HG03432 (cell line): ENCODE data around the gene KRTAP10-7.
"Not testable (repeated sequence)": the region's sequence is repeated elsewhere in the genome, so short reads cannot be mapped to it uniquely, and the experiment has no call there.

ENCODE experiments used
- ATAC-seq: cut with Tn5 transposase; IDR thresholded peaks from one replicate; pipeline ENCODE4 v1.9.1; 2021; ENCODE audit warnings: mild to moderate bottlenecking, moderate library complexity; ENCODE audit not compliant: unreplicated experiment

The KRTAP10-7 gene

GRCh38 chr21:44609193-44609592 lies 8.8 kb downstream of the KRTAP10-7 start:
- ATAC-seq = no peak

- ATAC-seq = not testable (repeated sequence)
These were observed 9.9 kb downstream of the KRTAP10-7 start for GRCh38 chr21:44610157-44610843.

GRCh38 chr21:44611551-44611950 lies 11.2 kb downstream of the KRTAP10-7 start:
- no peak for ATAC-seq

- ATAC-seq = no peak
These were observed 11.7 kb downstream of the KRTAP10-7 start, which contains the start of gene KRTAP10-8 for GRCh38 chr21:44612029-44612486. Gene KRTAP10-8 (plus strand): TSS chr21:44612079. CDS start chr21:44612101, 22 bp downstream.

- ATAC-seq = no peak
These were observed 12.4 kb downstream of the KRTAP10-7 start for GRCh38 chr21:44612669-44613229.

GRCh38 chr21:44613386-44614155 lies 13.2 kb downstream of the KRTAP10-7 start:
- ATAC-seq = no peak

- ATAC-seq = no peak
These were observed 13.8 kb downstream of the KRTAP10-7 start for GRCh38 chr21:44614161-44614631.

- no peak for ATAC-seq
These were observed 14.6 kb downstream of the KRTAP10-7 start for GRCh38 chr21:44614961-44615391.

GRCh38 chr21:44615466-44615865 lies 15.1 kb downstream of the KRTAP10-7 start:
- ATAC-seq = no peak

GRCh38 chr21:44615911-44616590 lies 15.7 kb downstream of the KRTAP10-7 start:
- ATAC-seq = no peak

- no peak for ATAC-seq
These were observed 16.2 kb downstream of the KRTAP10-7 start for GRCh38 chr21:44616591-44616926.

- no peak for ATAC-seq
These were observed 16.7 kb downstream of the KRTAP10-7 start for GRCh38 chr21:44617071-44617501.

GRCh38 chr21:44618504-44618903 lies 18.1 kb downstream of the KRTAP10-7 start:
- ATAC-seq = no peak

- no peak for ATAC-seq
These were observed 18.5 kb downstream of the KRTAP10-7 start for GRCh38 chr21:44618909-44619308.

GRCh38 chr21:44619886-44620285 lies 19.5 kb downstream of the KRTAP10-7 start:
- ATAC-seq = no peak

- ATAC-seq = no peak
These were observed 23.2 kb downstream of the KRTAP10-7 start for GRCh38 chr21:44623575-44623974.

GRCh38 chr21:44625756-44626155 lies 25.4 kb downstream of the KRTAP10-7 start:
- ATAC-seq = no peak

- no peak for ATAC-seq
These were observed 25.9 kb downstream of the KRTAP10-7 start for GRCh38 chr21:44626262-44626661.

- no peak for ATAC-seq
These were observed 26.3 kb downstream of the KRTAP10-7 start, which contains the start of gene KRTAP10-9 for GRCh38 chr21:44626673-44627143. Gene KRTAP10-9 (plus strand): TSS chr21:44627093. CDS start chr21:44627172, 79 bp downstream.

- not testable (repeated sequence) for ATAC-seq
These were observed 26.9 kb downstream of the KRTAP10-7 start for GRCh38 chr21:44627181-44627822.
